NK-92 (cell line): ENCODE results near the gene RBMY1D.
"Not testable (repeated sequence)": the region's sequence is repeated elsewhere in the genome, so short reads cannot be mapped to it uniquely, and the experiment has no call there.

ENCODE experiments used
- DNase-seq: peaks from one replicate; lab custom pipeline; 2025; ENCODE audit not compliant: unreplicated experiment; lab: John Stamatoyannopoulos, UW

The RBMY1D gene

GRCh38 chrY:21894426-21894825 is at the start of gene RBMY1D:
Gene RBMY1D (minus strand): TSS chrY:21894526. CDS start chrY:21892513, 2,013 bp downstream.
- DNase-seq, result not testable (repeated sequence)

GRCh38 chrY:21917932-21918331 is 23.6 kb upstream of the RBMY1D start, which contains the start of gene RBMY1E:
Gene RBMY1E (minus strand): TSS chrY:21918032. CDS start chrY:21916054, 1,978 bp downstream.
- not testable (repeated sequence) for DNase-seq

GRCh38 chrY:21869407-21870076 is 24.8 kb downstream of the RBMY1D start:
- not testable (repeated sequence) for DNase-seq

GRCh38 chrY:21845481-21845880 is 48.8 kb downstream of the RBMY1D start:
- DNase-seq, result no peak

- no peak for DNase-seq
Measured at GRCh38 chrY:21842090-21842489, 52.2 kb downstream of the RBMY1D start.

- DNase-seq, result no peak
Measured at GRCh38 chrY:21839489-21839888, 54.8 kb downstream of the RBMY1D start.

GRCh38 chrY:21836343-21836742 is 58.0 kb downstream of the RBMY1D start:
- no peak for DNase-seq

- DNase-seq, result no peak
Measured at GRCh38 chrY:21835052-21835451, 59.3 kb downstream of the RBMY1D start.
